ENCODE measurements around the gene ANKDD1A.
A peak's percentile ranks its signal among the peaks of the same experiment; 100 is the strongest.

ANKDD1A gene

GRCh38 chr15:64923546-64923945, 11.8 kb downstream of the ANKDD1A start:
- DNase-seq (ENCODE audit: low spot score): no peak

GRCh38 chr15:64925335-64926330, 13.9 kb downstream of the ANKDD1A start:
- DNase-seq (ENCODE audit: low spot score): no peak

GRCh38 chr15:64926661-64927060, 15.0 kb downstream of the ANKDD1A start:
- DNase-seq (ENCODE audit: low spot score): no peak

DNA sequence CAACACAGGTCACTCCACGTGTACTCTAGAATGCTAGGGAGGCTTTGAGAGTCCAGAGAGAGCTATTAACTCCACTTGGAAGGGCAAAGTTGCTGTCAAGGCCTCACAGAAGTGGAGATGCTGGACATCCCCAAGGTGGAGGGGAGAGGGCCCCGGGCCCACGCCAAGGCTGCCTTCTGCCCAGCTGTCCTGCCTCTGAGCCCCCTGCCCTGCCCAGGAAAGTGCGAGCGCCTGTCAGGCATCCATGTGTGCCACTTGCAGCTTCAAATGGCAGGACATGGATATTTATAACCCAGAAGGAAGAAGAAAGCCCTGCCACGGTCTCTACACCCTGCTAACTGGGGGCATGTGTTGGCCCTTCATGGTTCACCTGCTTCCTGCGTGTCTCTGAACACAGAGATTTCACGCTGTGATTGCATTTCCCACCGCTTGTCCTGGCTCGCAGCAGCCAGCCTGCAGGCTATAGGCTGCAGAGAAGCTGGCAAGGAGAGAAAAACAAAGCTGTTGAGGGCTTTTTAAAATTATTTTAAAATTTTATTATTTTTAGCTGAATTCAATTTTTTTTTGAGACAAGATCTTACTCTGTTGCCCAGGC, 17.0 kb downstream of the ANKDD1A start:
- DNase-seq (ENCODE audit: low spot score): no peak

DNA sequence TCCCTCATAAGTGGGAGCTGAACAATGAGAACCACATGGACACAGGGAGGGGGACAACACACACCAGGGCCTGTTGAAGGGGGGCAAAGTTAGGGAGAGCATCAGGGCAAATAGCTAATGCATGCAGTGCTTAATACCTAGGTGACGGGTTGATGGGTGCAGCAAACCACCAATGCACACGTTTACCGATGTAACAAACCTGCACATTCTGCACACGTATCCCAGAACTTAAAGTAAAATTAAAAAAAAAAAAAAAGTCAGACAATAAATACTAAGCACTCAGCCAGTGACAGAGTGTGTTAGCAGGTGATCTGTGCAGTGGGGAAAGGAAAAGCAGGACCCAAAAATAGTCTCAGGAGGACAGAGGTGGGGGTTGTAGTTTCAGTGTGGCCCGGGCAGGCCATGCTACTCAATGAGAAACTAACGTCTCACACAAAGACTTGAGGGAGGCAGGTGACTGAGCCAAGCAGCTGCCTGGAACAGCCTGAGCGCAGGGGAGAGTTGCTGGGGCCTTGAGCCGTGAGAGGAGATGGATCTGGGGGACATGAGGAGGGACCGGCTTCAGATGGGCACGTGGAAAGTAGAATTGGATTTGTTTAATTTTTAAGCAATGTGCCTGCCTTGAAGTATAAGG, 18.4 kb downstream of the ANKDD1A start:
- DNase-seq (ENCODE audit: low spot score): no peak

DNA sequence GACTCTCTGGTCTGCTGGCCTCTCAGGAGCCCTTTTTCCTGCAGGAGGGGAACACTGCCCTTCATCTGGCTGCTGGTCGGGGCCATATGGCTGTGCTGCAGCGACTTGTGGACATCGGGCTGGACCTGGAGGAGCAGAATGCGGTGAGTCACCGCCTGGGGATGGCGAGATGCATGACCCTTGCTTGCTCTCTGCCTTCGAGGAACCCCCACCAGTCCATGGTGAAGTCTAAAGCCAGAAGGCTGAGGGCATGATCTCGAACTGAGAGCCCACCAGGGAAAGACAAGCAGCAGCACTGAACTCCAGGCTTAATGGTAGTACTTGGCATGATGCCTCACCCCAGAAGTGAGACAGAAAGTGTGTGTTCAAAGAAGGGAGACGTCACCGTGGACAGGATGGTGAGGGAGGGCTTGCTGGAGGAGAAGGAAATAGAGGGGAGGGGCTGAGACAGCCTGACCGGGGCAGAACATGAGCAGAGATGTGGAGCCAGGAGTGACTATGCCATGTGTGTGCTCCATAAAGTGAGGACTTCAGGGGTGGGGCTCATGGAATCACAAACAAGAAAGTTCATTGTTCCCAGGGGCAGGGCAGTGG, 19.2 kb downstream of the ANKDD1A start:
- DNase-seq (ENCODE audit: low spot score): no peak

DNA sequence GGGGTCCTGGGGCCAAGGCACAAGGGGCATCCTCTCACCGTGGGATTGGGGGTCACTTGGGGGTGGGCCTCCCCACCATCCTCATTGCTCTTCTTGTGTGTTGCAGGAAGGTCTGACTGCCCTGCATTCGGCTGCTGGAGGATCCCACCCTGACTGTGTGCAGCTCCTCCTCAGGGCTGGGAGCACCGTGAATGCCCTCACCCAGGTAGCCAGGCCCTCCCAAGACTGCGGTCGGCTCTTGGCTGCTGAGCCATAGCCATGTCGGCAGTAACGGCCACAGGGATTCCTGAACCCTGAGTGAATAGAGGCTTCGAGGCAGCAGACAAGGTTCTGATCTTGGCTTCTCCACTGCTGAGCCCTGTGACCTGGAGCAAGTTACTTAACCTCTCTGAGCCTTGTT, 19.7 kb downstream of the ANKDD1A start:
- no peak for DNase-seq (ENCODE audit: low spot score)

- DNase-seq (ENCODE audit: low spot score): no peak
Measured at GRCh38 chr15:64934023-64934422, 22.3 kb downstream of the ANKDD1A start.

- DNase-seq (ENCODE audit: low spot score): peak; percentile 53
Measured at GRCh38 chr15:64938192-64938591, 26.5 kb downstream of the ANKDD1A start.

- no peak for DNase-seq (ENCODE audit: low spot score)
Measured at GRCh38 chr15:64942356-64942755, 30.7 kb downstream of the ANKDD1A start.

GRCh38 chr15:64943512-64944225, 32.0 kb downstream of the ANKDD1A start:
- DNase-seq (ENCODE audit: low spot score): no peak

- DNase-seq (ENCODE audit: low spot score): no peak
Measured at GRCh38 chr15:64944961-64945360, 33.3 kb downstream of the ANKDD1A start.

- DNase-seq (ENCODE audit: low spot score): no peak
Measured at GRCh38 chr15:64947211-64947610, 35.5 kb downstream of the ANKDD1A start.

DNA sequence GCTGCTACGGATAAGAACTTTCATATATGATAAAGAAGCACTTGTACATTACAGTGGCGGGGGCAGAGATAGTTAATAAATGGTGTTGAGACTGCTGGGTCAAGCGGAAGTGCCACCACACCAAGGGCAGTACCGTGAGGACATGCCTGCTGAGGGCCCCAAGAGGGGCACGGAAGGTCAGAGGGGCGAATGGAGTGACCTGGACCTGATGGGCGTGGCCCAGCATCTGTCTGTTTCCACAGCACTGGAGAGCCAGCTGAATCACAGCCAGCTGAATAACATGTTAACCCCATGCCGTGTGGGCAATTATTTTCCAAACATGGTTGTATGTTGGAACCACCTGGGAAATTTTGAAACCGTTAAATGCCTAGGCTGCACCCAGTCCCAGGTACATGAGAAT, 37.2 kb downstream of the ANKDD1A start:
- no peak for DNase-seq (ENCODE audit: low spot score)

- DNase-seq (ENCODE audit: low spot score): no peak
Measured at GRCh38 chr15:64949383-64950186, 37.9 kb downstream of the ANKDD1A start.

GRCh38 chr15:64950888-64951287, 39.2 kb downstream of the ANKDD1A start:
- DNase-seq (ENCODE audit: low spot score): no peak

- no peak for DNase-seq (ENCODE audit: low spot score)
Measured at GRCh38 chr15:64951777-64952418, 40.2 kb downstream of the ANKDD1A start.

GRCh38 chr15:64954395-64954794, 42.7 kb downstream of the ANKDD1A start:
- DNase-seq (ENCODE audit: low spot score): no peak

DNA sequence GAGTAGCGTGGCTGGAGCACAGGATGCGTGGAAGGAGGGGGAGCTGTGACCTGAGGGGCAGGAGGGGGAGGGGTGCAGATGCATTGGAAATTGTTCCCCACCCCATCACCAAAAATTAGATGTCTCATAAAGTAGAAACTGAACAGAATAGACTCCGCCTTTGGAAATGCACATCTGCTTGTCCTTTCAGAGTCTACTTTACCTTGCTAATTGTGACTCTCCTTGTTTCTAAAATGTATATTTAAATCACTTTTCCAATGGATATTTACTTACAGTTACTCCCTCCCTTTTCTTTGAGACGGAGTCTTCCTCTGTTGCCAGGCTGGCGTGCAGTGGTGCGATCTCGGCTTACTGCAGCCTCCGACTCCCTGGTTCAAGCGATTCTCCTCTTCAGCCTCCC, 47.4 kb downstream of the ANKDD1A start:
- no peak for DNase-seq (ENCODE audit: low spot score)

- DNase-seq (ENCODE audit: low spot score): no peak
Measured at GRCh38 chr15:64960153-64960552, 48.5 kb downstream of the ANKDD1A start.

DNA sequence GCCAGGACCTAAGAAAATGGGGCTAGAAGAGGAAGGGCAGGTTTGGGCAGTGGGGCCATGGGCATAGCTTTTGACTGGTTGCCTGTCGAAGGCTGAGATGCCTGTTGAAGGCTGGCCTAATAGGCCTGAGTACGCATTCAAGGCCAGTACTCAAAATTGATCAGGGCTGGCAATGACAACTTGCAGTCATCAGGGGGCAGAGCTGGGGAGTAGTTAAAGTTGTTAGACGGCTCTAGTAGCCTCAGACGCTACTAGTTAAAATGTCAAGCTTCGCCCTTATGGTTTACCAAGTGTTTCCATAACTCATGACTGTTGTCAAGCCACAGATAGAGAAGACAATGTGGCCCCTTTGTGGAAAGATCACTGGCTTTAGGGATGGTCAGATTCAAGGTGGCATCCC, 49.3 kb downstream of the ANKDD1A start:
- no peak for DNase-seq (ENCODE audit: low spot score)

All from LoVo (cell line).